Measurements from ENCODE around the gene REXO1.

REXO1 gene

DNA sequence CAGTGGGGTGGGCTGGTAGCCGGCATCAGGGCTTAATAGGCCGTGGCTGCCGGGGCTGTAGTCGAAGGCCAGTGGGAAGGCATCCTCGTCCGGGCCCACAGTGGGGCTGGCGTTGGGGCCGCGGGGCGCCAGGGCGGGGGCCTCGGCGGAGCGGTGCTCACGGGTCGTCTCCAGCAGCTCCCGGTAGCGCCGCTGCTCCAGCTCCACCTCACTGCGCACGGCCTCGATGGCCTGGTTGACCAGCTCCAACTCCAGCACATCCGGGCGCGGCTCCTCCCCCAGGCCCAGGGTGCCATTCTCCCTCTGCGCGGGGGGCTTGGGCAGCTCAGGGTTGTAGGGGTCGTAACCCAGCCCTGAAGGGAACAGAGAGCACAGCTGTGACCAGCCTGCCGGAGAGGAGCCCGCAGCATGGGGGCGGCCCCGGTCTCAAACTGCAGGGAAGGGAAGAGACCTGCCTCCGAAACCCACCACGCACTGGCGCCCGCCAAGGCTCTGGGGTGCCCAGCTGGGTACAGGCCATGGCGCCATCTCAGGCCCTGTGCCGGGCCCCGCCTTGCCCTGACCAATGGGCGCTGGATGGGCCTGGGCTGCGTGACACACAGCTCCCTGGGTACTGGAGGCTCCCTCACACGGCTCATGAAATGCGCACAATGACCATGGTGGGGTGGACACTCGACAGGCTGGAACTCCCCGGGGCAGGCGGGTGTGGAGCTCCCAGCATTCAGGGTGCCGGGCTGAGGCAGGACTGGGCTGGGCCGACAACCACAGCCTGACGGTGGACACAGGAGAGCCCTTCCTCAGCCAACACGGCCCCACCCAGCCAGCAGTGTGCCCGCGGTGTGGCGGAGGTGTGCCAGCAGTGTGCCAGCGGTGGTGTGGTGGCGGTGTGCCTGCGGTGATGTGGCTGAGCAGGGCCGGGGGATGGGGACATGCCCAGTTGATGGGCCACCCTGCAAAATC lies 19.7 kb downstream of the REXO1 start:
- no peak for DNase-seq

DNA sequence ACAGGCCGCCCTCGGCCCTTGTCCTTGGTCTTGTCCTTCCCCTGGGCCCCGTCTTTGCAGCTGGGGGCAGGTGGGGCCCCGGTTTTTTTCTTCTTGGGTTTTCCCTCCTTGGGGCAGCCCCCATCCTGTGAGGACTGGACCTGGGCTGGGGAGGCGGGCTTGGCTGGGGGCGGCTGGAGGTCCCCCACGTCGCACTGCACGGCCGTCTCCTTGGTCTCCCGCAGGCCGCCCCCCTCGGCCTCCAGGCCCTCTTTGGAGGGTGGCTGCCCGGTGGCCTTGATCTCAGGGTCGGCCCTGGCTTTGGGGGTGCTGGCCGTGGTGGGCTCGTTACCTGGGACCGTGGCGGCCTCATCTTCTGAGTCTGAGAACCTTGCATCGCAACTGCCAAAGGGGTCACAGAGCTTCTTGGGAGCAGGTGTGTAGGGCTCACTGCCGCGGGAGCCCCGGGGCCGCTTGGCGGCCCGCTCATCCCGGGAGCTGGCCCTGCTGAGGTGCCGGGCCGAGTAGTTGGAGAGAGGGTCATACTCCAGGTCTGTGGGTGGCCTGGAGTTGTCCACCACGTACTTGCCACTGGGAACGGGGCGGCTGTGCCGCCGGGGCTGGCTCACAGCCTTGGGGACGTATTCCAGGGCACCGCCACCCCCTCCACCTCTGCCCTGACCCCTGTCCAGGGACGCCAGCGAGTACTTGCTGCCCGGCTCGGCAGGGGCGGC lies 20.6 kb downstream of the REXO1 start:
- no peak for DNase-seq

- DNase-seq = no peak
Measured at GRCh38 chr19:1826557-1827521, 21.4 kb downstream of the REXO1 start.

GRCh38 chr19:1825909-1826556 lies 22.2 kb downstream of the REXO1 start:
- peak; percentile 90 for DNase-seq

DNA sequence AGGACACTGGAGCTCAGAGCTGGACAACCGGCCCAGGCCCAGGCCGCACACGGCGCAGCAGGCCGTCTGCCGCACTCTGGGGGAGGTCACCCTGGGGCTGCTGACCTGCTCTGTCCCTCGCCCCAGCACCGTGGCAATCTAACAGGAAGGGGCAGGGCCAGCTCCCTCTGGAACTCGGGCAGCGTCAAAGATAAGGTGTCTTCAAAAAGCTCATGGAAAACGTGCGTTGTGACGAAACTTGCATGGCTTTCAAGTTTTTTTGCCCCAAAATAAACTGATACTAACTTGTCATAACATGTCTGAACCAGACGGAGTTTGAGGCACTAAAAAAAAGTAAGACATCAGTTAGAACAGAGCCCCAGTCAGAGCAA lies 24.0 kb downstream of the REXO1 start:
- no peak for DNase-seq

- DNase-seq = no peak
Measured at GRCh38 chr19:1823539-1824251, 24.6 kb downstream of the REXO1 start.

- no peak for DNase-seq
Measured at GRCh38 chr19:1823020-1823419, 25.3 kb downstream of the REXO1 start.

GRCh38 chr19:1822210-1822609 lies 26.1 kb downstream of the REXO1 start:
- DNase-seq = no peak

DNA sequence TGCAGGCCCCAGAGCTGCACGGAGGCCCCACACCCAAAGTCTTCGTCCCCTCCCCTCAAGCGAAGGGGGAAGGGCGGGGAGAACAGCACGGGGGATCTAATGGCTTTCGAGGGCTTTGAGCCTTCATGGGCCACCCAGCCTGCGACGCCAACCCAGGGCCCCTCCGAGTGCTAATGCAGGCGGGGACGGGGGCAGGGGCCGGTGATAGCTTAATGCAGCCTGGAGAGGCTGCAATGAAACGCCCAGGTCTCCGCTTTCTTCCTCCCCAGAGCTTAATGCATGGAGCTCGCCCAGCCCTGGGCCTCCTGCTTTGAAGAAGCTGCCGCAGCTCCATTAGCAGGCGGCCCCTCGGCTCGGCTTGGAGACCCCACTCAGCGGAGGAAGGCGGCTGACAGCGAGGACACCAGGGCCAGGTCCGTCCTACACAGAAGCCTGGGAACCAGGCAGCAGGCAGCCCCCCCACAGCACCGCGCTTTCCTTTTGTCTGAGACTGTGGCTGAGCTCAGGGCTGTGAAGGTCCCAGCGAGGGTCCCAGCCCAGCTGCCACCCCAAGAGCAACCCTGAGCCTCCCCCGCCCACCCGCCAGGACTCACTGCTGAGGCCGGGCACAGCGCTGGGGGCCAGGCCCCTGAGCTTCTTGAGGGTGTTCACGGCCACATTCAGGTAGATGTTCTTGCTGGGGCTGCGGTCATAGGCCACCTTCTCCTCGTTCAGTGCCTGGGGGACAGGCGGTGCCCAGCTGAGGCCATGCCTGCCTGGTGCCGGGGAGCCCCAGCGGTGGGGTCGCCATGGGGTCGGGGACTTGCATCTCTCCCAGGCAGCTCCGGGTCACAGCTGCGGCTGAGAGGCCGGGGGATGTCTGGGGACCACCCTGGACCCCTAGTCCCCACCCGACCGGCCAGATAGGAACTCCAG lies 28.7 kb downstream of the REXO1 start:
- DNase-seq = no peak

GRCh38 chr19:1818549-1819195 lies 29.6 kb downstream of the REXO1 start:
- no peak for DNase-seq

DNA sequence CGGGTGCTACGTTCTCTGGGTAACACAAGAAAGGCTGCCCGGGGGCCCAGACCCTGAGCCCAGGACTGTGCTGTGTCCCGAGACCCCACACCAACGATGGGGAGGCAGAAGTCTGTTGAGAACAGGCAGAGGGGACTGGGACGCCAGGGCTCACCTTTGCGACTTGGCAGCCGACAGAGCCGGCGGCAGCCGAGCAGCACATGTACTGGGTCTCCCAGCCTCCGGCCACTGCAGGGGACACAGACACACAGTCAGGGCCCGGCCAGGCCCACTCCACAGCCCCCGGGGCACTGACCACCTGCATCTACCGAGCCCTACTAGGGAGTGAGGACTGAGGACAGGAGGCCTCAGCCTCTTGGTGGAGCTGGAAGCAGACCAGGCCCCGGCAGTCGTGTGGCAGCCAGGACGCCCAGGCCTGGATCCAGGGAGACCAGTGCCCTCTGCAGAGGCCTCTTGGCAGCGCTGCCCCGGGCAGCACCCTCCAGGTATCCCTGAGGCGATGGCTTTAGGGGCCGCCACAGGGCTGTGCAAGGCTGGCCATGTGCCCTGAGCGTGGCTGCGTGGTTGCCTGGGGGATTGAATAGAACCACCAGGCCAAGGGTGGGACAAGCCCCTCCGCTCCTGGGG lies 30.6 kb downstream of the REXO1 start:
- no peak for DNase-seq

GRCh38 chr19:1816530-1817298 lies 31.6 kb downstream of the REXO1 start:
- DNase-seq = no peak

- no peak for DNase-seq
Measured at GRCh38 chr19:1815605-1816529, 32.4 kb downstream of the REXO1 start.

- DNase-seq = no peak
Measured at GRCh38 chr19:1814833-1815604, 33.3 kb downstream of the REXO1 start.

GRCh38 chr19:1814391-1814790 lies 33.9 kb downstream of the REXO1 start:
- DNase-seq = no peak
